Measurements from ENCODE around the gene ID3. TPM values are rescaled to one million over a fixed set of nuclear protein-coding genes. Genes with fewer than 3 reads are reported as not detected.

ID3 gene
- total RNA-seq, 6 experiments from 2014 or later, result 560 to 690 (median 604) TPM

GRCh38 chr1:23594927-23595353, 35.6 kb upstream of the ID3 start:
- TF ChIP-seq CTCF (IDR thresholded peaks at IDR 0.05), result no peak
- H3K4me3 Mint-ChIP-seq, result no peak overlapping the region
- H3K9me3 Mint-ChIP-seq, result no peaks in the 10 kb centered on the region
- H3K36me3 Mint-ChIP-seq (ENCODE audit: low read depth), result no peaks in the 10 kb centered on the region; the same call in 1 of the 2 replicates
- H3K27ac Mint-ChIP-seq, result no peak overlapping the region
- peaks cover 1% of the 10 kb centered on the region for H3K27me3 Mint-ChIP-seq (ENCODE audit: insufficient read depth)
- no peak for DNase-seq
- H3K4me1 Mint-ChIP-seq (ENCODE audit: low read depth), result peaks cover 44% of the 10 kb centered on the region

GRCh38 chr1:23594149-23594907, 35.0 kb upstream of the ID3 start:
- no peak overlapping the region for H3K4me3 Mint-ChIP-seq
- H3K27ac Mint-ChIP-seq, result no peak overlapping the region
- H3K27me3 Mint-ChIP-seq (ENCODE audit: insufficient read depth), result peaks cover 1% of the 10 kb centered on the region
- no peaks in the 10 kb centered on the region for H3K9me3 Mint-ChIP-seq
- DNase-seq, result no peak
- no peak for TF ChIP-seq CTCF (IDR thresholded peaks at IDR 0.05)
- peaks cover 50% of the 10 kb centered on the region for H3K4me1 Mint-ChIP-seq (ENCODE audit: low read depth)
- H3K36me3 Mint-ChIP-seq (ENCODE audit: low read depth), result no peaks in the 10 kb centered on the region; the same call in 1 of the 2 replicates

GRCh38 chr1:23593556-23594148, 34.4 kb upstream of the ID3 start:
- H3K27me3 Mint-ChIP-seq (ENCODE audit: insufficient read depth), result peaks cover 1% of the 10 kb centered on the region
- H3K27ac Mint-ChIP-seq, result no peak overlapping the region
- no peaks in the 10 kb centered on the region for H3K9me3 Mint-ChIP-seq
- H3K4me3 Mint-ChIP-seq, result no peak overlapping the region
- peaks cover 56% of the 10 kb centered on the region for H3K4me1 Mint-ChIP-seq (ENCODE audit: low read depth)
- no peak for TF ChIP-seq CTCF (IDR thresholded peaks at IDR 0.05)
- no peak for DNase-seq
- H3K36me3 Mint-ChIP-seq (ENCODE audit: low read depth), result no peaks in the 10 kb centered on the region; the same call in 1 of the 2 replicates

GRCh38 chr1:23593042-23593521, 33.8 kb upstream of the ID3 start:
- Mint-ChIP-seq H3K4me1 (ENCODE audit: low read depth) (peaks cover 61% of the 10 kb centered on the region), H3K27ac (peak overlapping the region; percentile 60), H3K36me3 (ENCODE audit: low read depth) (no peaks in the 10 kb centered on the region; the same call in 1 of the 2 replicates), H3K27me3 (ENCODE audit: insufficient read depth) (peaks cover 1% of the 10 kb centered on the region), H3K4me3 (no peak overlapping the region), H3K9me3 (no peaks in the 10 kb centered on the region)
- no peak for DNase-seq
- TF ChIP-seq CTCF (IDR thresholded peaks at IDR 0.05), result no peak

- TF ChIP-seq CTCF (IDR thresholded peaks at IDR 0.05), result no peak
- Mint-ChIP-seq H3K27me3 (ENCODE audit: insufficient read depth) (peaks cover 1% of the 10 kb centered on the region), H3K27ac (peak overlapping the region; percentile 60; the same call in 1 of the 2 replicates), H3K4me3 (no peak overlapping the region), H3K4me1 (ENCODE audit: low read depth) (peaks cover 62% of the 10 kb centered on the region), H3K9me3 (no peaks in the 10 kb centered on the region), H3K36me3 (ENCODE audit: low read depth) (no peaks in the 10 kb centered on the region; the same call in 1 of the 2 replicates)
- no peak for DNase-seq
Measured at GRCh38 chr1:23592209-23592892, 33.0 kb upstream of the ID3 start.

All from HFFc6 (cell line).